Sigmoid colon (tissue), 3 donors: ENCODE data around the gene NFATC2IP.

Source experiments
- CTCF ChIP-seq, 4 experiments: fragments of 450-650 bp in 3 of 4; fragments of 200-600 bp in 1 of 4; IDR thresholded peaks; one replicate each; pipeline ENCODE4 v1.5.1; 2016 to 2019; ENCODE audit warnings: antibody characterized with exemption in 4 of 4, mild to moderate bottlenecking in 3 of 4, moderate library complexity in 2 of 4
- POLR2A ChIP-seq, 2 donors: fragments of 450-650 bp; IDR thresholded peaks; one replicate each; pipeline ENCODE4 v1.6.1; 2016; ENCODE audit warnings: antibody characterized with exemption in 2 of 2, mild to moderate bottlenecking in 2 of 2, moderate library complexity in 2 of 2

- TF ChIP-seq CTCF (IDR thresholded peaks at IDR 0.05), result no peak
- TF ChIP-seq POLR2A (IDR thresholded peaks at IDR 0.05), result no peak
Observed at GRCh38 chr16:29011851-29012250, 61.1 kb downstream of the NFATC2IP start.
